Osteoblast (primary cell): ENCODE data around the gene BCAR3. TPM values are rescaled to one million over a fixed set of nuclear protein-coding genes. Genes with fewer than 3 reads are reported as not detected.

ENCODE experiments used
- DNase-seq: peaks from one replicate; pipeline ENCODE4 v3.0.0; 2011; ENCODE audit warnings: low spot score, mixed read lengths; ENCODE audit not compliant: insufficient read length; ENCODE audit errors: missing footprints
- H2AFZ ChIP-seq: 2 replicates; pipeline ENCODE4 v1.6.0; 2011; ENCODE audit warnings: mild to moderate bottlenecking, low read length
- H3K27ac ChIP-seq: 2 replicates; pipeline ENCODE4 v1.5.1; 2011; ENCODE audit warnings: mild to moderate bottlenecking, low read depth, low read length, moderate library complexity
- H3K27me3 ChIP-seq: 2 replicates; pipeline ENCODE4 v1.6.0; 2012; ENCODE audit warnings: mild to moderate bottlenecking, control low read depth, inconsistent platforms, low read length, moderate library complexity; ENCODE audit not compliant: insufficient read depth
- H3K36me3 ChIP-seq: 2 replicates; pipeline ENCODE4 v1.5.1; 2011; ENCODE audit warnings: mild to moderate bottlenecking, low read length, control low read depth, moderate library complexity; ENCODE audit not compliant: insufficient read depth
- H3K4me1 ChIP-seq: 2 replicates; pipeline ENCODE4 v1.5.1; 2011; ENCODE audit warnings: mild to moderate bottlenecking, low read length, control low read depth, moderate library complexity; ENCODE audit not compliant: insufficient read depth
- H3K4me2 ChIP-seq: 2 replicates; pipeline ENCODE4 v1.6.0; 2011; ENCODE audit warnings: mild to moderate bottlenecking, low read length; ENCODE audit not compliant: insufficient read depth
- H3K4me3 ChIP-seq: fragments of 200-600 bp; sonication (generic); 3 replicates; pipeline ENCODE4 v1.5.1; 2012; ENCODE audit warnings: mild to moderate bottlenecking, low read length, inconsistent platforms; ENCODE audit not compliant: insufficient read depth
- H3K79me2 ChIP-seq: 2 replicates; pipeline ENCODE4 v1.6.0; 2012; ENCODE audit warnings: mild to moderate bottlenecking, low read length, control low read depth, inconsistent platforms; ENCODE audit not compliant: insufficient read depth
- H3K9me3 ChIP-seq: 2 replicates; pipeline ENCODE4 v1.5.1; 2011; ENCODE audit warnings: low read depth, low read length, control low read depth
- H4K20me1 ChIP-seq: 2 replicates; pipeline ENCODE4 v1.6.0; 2012; ENCODE audit warnings: mild to moderate bottlenecking, low read length, control low read depth; ENCODE audit not compliant: insufficient read depth
- total RNA-seq: library from RNA; depleted of rRNA; stranded (reverse); fragments of >200 nt; gene quantifications from 2 replicates; pipeline ENCODE4 v1.2.3, GENCODE V29; 2012
- TF ChIP-seq, protein P1 (sequence below): IDR thresholded peaks from 2 replicates; pipeline ENCODE4 v1.5.1; 2011; ENCODE audit warnings: mild to moderate bottlenecking, low read depth, low read length, moderate library complexity; ENCODE audit errors: extremely low read depth

BCAR3 gene
- total RNA-seq, 1 donor, result 34.0 TPM

DNA sequence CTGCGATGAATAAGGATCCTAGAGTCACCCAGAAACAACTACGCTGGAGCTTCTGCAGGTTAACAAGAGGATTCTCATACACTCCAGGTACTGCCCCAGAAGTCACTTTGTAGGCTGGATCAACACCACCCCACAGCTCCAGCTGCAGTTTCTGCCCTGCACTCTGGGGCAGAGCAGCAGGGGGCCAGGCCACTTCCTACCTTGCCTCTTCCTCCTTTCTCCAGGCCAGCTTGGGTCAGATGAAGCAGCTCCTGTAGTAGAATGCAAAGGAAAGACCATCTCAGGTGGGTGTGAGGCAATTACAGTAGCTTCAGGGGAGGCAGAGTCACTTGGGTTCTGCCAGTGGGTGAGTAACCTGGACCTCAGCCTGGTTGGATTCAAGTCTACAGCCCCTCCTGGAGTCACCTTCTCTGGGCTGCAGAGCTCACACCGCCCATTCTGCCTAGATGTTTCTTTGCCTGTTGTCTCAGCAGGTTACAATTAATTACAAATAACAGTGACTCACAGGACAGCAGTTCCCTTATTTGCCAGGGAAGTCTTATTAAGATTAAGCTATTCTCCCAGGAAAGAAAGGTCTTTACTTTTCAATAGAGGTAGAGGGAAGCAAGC, 24.4 kb upstream of the BCAR3 start:
- no peaks in the 10 kb centered on the region for H3K79me2 ChIP-seq
- no peak for DNase-seq

DNA sequence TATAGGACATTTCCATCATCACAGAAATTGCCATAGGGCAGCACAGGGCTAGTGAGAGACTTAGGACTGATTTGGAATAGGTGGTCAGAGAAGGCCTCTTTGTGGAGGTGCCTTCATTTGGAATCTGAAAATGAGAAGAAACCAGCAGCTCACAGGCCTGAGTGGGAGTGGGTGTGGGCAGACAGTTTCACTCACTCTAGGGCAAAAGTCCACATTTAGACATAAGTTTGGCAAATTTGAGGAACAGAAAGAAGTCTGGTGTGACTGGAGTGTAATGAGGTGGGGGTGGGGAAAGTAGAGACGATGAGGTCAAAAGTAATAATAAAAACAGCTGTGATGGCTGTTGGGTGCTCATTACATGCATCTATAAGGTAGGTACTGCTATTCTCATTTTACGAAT, 22.4 kb upstream of the BCAR3 start:
- Histone ChIP-seq H3K4me2 (no peak overlapping the region), H4K20me1 (no peaks in the 10 kb centered on the region), H3K27ac (no peak overlapping the region), H3K36me3 (no peaks in the 10 kb centered on the region), H3K79me2 (no peaks in the 10 kb centered on the region), H3K9me3 (no peaks in the 10 kb centered on the region), H3K4me3 (no peak overlapping the region), H2AFZ (no peak overlapping the region), H3K27me3 (no peaks in the 10 kb centered on the region), H3K4me1 (peaks cover 22% of the 10 kb centered on the region)
- DNase-seq, result no peak
- TF ChIP-seq, protein P1, sequence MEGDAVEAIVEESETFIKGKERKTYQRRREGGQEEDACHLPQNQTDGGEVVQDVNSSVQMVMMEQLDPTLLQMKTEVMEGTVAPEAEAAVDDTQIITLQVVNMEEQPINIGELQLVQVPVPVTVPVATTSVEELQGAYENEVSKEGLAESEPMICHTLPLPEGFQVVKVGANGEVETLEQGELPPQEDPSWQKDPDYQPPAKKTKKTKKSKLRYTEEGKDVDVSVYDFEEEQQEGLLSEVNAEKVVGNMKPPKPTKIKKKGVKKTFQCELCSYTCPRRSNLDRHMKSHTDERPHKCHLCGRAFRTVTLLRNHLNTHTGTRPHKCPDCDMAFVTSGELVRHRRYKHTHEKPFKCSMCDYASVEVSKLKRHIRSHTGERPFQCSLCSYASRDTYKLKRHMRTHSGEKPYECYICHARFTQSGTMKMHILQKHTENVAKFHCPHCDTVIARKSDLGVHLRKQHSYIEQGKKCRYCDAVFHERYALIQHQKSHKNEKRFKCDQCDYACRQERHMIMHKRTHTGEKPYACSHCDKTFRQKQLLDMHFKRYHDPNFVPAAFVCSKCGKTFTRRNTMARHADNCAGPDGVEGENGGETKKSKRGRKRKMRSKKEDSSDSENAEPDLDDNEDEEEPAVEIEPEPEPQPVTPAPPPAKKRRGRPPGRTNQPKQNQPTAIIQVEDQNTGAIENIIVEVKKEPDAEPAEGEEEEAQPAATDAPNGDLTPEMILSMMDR, result no peak

More for the DNA sequence above, 24.4 kb upstream of the BCAR3 start:
- Histone ChIP-seq H3K4me2 (no peak overlapping the region), H2AFZ (no peak overlapping the region), H3K27ac (no peak overlapping the region), H4K20me1 (no peaks in the 10 kb centered on the region), H3K4me3 (no peak overlapping the region), H3K27me3 (no peaks in the 10 kb centered on the region), H3K4me1 (peaks cover 18% of the 10 kb centered on the region), H3K9me3 (no peaks in the 10 kb centered on the region), H3K36me3 (no peaks in the 10 kb centered on the region)
- TF ChIP-seq, protein P1, result no peak

DNA sequence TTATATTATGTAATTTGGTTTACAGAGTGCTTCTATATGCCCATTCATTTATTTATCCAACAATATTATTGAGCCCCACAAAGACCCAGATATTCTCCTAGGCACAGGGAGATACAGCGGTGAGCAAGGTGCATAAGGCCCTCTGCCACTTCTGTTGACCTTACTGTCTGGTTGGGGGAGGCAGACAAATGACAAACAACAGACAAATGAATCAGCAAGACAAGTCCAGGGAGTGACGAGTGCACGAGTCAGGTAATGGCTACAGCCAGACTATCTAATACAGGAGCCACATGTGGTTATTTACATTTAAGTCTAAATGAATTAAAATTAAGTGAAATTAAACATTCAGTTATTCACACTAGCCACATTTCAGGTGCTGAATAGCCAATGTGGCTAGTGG, 22.0 kb upstream of the BCAR3 start:
- no peaks in the 10 kb centered on the region for H4K20me1 ChIP-seq
- H3K4me1 ChIP-seq, result peaks cover 22% of the 10 kb centered on the region
- H3K27me3 ChIP-seq, result no peaks in the 10 kb centered on the region
- H3K4me2 ChIP-seq, result no peak overlapping the region
- no peaks in the 10 kb centered on the region for H3K79me2 ChIP-seq
- H3K36me3 ChIP-seq, result no peaks in the 10 kb centered on the region
- H3K27ac ChIP-seq, result no peak overlapping the region
- TF ChIP-seq, protein P1, result no peak
- H3K9me3 ChIP-seq, result no peaks in the 10 kb centered on the region
- H3K4me3 ChIP-seq, result no peak overlapping the region
- no peak overlapping the region for H2AFZ ChIP-seq
- no peak for DNase-seq

DNA sequence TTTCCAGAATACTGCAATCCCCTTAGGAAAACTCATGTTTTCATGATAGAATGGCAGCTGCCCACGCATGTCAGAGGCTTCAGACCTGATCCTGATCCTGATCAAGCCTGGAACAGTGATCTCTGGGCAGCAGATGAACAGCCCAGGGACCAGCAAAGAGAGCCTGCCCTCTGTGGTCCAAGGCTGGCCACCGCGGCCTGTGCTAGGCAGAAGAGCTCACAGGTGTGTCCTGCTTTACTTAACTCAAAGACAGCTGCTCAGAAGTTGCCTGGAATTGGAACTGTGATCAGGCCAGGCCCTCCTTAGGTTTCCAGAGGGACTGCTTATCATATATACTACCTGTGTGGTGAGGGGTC, 21.2 kb upstream of the BCAR3 start:
- Histone ChIP-seq H3K27me3 (no peaks in the 10 kb centered on the region), H3K36me3 (no peaks in the 10 kb centered on the region), H3K9me3 (no peaks in the 10 kb centered on the region), H2AFZ (peak overlapping the region; percentile 49), H4K20me1 (no peaks in the 10 kb centered on the region), H3K79me2 (no peaks in the 10 kb centered on the region), H3K4me3 (no peak overlapping the region), H3K4me2 (no peak overlapping the region), H3K27ac (no peak overlapping the region), H3K4me1 (peaks cover 22% of the 10 kb centered on the region)
- no peak for DNase-seq
- TF ChIP-seq, protein P1, result peak; percentile 18
